ENCODE measurements around the gene BAIAP3. TPM values are rescaled to one million over a fixed set of nuclear protein-coding genes. Genes with fewer than 3 reads are reported as not detected.
"Not testable (repeated sequence)": the region's sequence is repeated elsewhere in the genome, so short reads cannot be mapped to it uniquely, and the experiment has no call there.

The BAIAP3 gene
- total RNA-seq, 1 donor from 2014 or later: 1.4 TPM

DNA sequence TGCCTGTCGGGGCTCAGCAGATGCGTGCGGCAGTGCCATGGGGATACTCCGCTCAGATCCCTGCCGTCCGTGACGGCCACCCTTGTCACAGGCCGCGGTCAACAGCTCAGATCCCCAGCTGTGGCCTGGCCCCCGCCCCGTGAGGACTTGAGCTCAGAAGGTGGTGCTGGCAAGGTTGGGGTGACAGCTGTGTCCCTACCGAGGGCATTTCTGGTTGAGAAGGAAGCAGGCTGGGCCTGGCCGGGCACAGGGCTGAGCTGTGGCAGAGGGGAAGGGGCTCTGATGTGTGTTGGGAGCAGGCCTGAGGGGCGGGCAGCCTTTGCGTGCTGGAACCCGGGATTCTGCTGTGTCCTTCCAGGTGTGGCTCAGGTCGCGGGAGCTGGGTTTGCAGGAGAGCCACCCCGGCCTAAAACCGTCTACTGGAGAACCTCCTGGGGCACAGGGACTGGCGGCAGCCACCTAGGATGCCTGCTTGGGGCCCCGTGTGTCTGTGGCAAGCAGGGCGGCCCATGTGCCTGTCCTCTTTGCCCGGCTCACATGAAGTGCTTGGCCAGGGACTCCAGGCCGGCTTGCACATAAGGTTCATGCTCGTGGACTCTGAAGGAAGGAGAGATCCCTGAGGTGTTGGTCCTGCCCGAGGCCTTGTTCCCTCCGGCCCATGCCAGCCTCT is 18.9 kb upstream of the BAIAP3 start:
- intact Hi-C loops (cut with micrococcal nuclease): no loop called here

DNA sequence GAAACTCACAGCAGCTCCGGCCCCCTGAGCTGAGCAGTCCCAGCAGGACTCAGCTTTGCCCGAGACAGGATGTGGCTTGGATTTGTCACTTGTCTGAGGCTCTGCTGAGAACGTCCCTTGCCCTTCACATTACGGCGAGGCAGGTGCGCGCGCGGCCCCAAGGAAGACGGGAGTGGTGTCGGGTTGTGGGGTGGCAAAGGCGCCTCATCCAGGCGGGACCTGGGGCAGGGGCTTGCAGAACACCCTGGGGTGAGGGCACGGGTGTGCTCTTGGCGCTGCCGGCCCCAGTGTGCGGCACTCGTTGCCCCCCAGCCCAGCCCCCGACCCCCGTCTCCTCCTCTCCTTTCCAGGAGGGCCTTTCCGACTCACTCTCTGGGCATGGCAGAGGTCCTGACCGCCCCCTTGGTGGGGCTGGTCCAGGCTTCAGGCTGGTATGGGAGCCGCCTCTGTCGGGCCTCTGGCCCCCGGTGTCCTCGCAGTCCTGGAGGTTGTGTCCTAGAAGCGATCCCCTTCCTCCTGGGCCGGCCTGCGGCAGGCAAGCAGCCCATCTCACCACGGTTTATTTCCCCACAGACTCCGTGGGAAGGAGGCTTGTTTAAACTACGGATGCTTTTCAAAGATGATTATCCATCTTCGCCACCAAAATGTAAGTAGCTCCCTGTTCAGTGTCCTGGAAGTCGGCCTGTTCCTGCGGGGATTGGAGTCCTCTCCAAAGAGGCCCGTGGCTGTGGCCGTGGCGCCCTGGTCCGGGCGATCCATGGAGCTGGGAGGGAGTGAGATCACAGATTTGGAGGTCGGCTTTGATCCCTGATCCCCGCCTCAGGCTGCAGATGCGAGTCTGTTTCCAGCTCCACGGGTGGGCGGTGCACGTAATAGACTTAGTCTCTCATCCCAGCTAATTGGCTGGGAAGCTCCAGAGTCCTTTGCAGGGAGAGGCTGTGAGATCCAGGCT is 18.1 kb upstream of the BAIAP3 start:
- intact Hi-C loops (cut with micrococcal nuclease): no loop called here

DNA sequence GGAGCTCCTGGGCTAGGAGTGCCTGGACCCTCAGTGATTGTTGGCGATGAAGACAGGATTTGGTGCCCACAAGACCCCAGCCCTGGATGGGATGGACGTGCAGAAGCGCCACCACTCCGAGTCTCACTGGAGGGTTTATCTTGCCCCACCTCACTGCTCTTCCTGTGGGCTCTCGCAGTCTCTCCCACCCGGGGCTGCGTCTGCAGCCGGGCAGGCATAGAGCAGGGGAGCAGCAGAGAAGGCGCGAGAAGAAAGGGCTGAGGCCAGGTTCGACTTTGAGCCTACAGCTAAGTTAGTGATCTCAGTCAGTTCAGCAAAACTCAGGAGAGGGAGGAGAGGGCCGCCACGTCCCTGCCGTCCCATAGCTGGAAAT is 17.4 kb upstream of the BAIAP3 start:
- intact Hi-C loops (cut with micrococcal nuclease): no loop called here

DNA sequence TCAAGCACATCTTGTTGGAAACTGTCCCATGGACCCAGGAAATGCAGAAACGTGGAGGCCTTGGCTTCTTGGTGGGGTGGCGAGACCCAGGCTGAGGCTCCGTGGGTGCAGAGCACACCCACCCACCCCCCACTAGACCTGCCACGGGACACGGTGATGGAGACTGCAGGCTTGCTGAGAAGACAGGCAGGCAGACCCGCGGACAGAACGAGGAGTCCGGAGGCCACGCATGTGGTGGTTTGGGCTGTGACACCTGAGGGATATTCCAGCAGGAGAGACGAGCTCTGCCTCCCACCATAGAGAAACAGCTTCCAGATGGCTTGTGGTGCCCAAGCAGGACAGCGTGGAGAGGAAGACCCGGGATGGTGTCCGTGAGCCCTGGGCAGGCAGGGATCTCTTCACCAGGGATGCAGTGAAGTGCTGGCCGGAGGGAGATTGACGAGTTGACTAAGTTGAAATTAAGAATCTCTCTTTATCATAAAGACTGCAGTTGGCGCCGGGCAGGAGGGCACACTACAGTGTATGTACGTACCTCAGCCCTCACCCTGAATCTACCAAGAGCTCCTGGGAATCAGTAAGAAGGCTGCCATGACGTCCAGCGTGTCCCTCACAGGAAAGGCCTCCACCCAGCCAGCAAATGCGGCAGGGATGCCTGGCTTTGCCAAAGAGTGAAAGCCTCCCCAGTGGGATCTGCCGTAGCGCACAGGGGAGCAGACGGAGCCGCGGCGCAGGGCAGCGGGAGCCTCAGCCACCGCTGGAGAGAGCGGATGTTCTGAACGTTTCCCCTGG is 15.8 kb upstream of the BAIAP3 start:
- intact Hi-C loops (cut with micrococcal nuclease): no loop called here

GRCh38 chr16:1318268-1318545 is 15.2 kb upstream of the BAIAP3 start:
- intact Hi-C loops (cut with micrococcal nuclease): no loop called here

GRCh38 chr16:1319041-1319440 is 14.4 kb upstream of the BAIAP3 start:
- intact Hi-C loops (cut with micrococcal nuclease): no loop called here

DNA sequence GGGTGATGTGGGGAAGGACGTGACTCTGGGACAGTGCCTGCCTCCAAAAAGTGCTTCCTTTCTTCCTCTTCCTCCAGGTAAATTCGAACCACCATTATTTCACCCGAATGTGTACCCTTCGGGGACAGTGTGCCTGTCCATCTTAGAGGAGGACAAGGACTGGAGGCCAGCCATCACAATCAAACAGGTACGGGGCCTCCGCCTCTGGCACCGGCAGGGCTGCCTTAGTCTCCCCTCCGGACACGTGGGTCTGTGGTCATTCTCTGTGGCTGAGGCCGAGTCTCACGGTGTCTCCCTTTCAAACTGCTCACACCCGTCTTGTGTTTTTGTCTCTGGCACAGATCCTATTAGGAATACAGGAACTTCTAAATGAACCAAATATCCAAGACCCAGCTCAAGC is 13.3 kb upstream of the BAIAP3 start:
- intact Hi-C loops (cut with micrococcal nuclease): no loop called here

GRCh38 chr16:1320658-1321240 is 12.7 kb upstream of the BAIAP3 start:
- intact Hi-C loops (cut with micrococcal nuclease): no loop called here

- intact Hi-C loops (cut with micrococcal nuclease): no loop called here
Measured at GRCh38 chr16:1322407-1322806, 11.0 kb upstream of the BAIAP3 start.

DNA sequence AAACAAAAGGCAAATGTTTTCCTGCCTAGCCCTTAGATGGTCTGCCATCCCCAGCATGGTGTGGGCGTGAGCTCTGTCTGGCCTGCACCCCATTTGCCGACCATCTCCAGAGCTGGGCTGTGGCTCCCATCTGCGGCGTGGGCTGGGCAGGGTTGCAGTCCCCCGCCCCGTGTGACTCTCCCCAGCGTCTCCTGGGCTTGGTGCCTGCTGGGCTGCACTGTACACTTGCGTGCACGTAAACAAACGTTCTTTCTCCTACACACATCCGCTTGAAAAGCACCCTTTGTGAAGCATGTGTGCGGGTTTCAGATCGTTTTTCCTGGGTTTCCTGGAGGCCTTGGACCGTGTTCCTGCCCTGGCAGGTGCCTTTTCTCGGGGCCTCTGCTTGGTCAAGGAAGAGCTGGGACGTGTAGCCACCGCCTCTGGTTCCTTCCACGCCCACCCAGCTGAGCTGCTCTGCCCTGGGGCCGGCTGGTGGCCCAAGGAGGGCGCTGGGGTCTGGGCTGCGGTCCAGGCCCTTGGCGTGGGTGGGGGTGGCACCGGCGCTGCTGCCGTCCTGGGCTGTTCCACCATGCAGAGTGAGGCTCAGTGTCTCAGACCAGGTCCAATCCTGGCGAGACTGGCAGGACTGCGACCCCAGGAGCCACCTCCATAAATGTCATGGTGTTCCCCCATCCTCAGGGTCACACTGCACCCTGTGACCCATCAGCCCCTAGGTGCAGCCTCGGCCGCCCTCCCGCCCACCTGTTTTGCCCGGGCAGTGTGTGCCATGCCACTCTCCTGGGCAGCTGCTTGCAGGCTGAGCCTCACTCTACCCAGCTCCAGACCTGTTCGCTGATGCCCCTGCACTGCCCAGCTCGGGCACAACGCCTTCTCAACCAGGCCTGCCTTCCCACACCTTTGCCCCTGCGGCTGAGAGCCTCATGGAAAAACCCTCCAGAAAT is 9.9 kb upstream of the BAIAP3 start:
- intact Hi-C loops (cut with micrococcal nuclease): no loop called here

GRCh38 chr16:1324286-1324826 is 9.1 kb upstream of the BAIAP3 start:
- intact Hi-C loops (cut with micrococcal nuclease): no loop called here

DNA sequence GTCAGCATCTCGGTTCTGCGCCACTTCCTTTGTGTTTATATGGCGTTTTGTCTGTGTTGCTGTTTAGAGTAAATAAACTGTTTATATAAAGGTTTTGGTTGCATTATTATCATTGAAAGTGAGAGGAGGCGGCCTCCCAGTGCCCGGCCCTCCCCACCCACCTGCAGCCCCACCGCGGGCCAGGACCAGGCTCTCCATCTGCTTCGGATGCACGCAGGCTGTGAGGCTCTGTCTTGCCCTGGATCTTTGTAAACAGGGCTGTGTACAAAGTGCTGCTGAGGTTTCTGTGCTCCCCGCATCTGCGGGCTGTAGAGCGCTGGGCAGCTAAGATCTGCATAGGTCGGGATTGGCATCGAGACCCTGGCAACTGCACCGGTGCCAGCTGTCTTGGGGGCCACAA is 8.2 kb upstream of the BAIAP3 start:
- intact Hi-C loops (cut with micrococcal nuclease): no loop called here

DNA sequence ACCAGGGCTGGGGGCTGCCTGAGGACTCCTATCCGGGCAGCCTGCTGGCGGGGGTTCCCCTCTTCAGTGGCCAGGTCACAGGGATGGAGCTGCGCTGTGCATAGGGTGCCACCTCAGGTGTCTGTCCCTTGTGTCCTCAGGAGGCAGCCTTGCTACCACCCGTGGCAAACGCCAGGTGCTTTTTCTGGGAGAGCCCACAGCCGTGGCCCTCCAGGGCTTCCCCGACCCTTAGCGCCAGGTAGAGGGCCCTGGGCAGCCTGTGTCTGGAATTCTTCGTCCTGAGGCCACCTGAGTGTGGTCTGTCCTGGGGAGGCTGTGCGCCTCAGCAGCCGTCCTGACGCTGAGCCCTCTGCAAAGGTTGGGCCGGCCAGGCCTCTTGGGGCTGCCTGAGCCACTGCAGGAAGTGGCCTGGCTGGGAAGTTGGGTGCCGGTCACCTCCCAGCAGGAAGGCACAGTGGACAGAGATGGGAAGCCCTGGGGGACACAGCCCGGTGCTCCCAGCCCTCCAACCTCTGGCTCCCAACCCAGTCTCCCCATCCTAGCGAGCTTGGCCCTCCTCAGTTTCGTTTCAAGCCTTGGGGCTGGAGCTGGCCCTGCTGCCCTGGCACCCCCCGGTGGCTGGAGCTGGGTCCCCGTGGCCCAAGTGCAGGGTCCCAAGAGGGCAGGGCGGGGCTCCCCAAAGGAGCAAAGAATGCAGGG is 7.6 kb upstream of the BAIAP3 start:
- intact Hi-C loops (cut with micrococcal nuclease): no loop called here

DNA sequence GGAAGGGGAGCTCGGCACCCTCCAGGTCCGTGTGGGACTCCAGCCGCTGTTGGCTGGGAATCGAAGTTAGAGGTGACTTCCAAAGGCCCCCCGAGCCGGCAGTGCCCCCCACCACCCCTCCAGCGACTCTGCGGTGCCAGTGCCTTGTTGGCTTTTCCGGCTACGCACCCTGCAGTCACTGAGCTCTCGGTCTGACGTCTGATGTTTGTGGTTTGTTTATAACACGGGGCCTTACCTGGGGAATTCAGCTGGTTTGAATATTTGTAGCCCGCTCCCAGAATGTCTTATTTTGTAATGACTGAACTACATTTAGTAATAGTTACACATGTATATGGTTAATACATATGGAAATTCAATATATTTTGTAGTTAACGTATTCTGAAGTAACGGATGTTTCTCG is 7.1 kb upstream of the BAIAP3 start:
- intact Hi-C loops (cut with micrococcal nuclease): no loop called here

GRCh38 chr16:1326946-1327618 is 6.4 kb upstream of the BAIAP3 start:
- intact Hi-C loops (cut with micrococcal nuclease): no loop called here

GRCh38 chr16:1327619-1327947 is 5.9 kb upstream of the BAIAP3 start:
- intact Hi-C loops (cut with micrococcal nuclease): no loop called here

DNA sequence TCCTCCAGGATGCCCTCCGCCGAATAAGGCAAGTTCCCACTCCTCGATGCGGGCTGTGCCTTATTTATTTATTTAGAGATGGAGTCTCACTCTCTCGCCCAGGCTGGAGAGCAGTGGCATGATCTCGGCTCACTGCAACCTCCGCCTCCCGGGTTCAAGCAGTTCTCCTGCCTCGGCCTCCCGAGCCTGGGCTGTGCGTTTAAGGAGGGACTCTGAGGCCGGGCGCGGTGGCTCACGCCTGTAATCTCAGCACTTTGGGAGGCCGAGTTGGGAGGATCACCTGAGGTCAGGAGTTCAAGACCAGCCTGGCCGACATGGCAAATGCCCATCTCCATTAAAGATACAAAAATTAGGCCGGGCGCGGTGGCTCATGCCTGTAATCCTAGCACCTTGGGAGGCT is 5.3 kb upstream of the BAIAP3 start:
- intact Hi-C loops (cut with micrococcal nuclease): not testable (repeated sequence)

- intact Hi-C loops (cut with micrococcal nuclease): not testable (repeated sequence)
Measured at GRCh38 chr16:1328961-1329360, 4.5 kb upstream of the BAIAP3 start.

- intact Hi-C loops (cut with micrococcal nuclease): no loop called here
Measured at GRCh38 chr16:1330260-1330914, 3.1 kb upstream of the BAIAP3 start.

All from T-helper 1 cell treated with Interleukin-12 subunit alpha and Interleukin-12 subunit beta and Interleukin-4 antibody, amounts not matched to agents 30 ng/mL and 1 ng/mL, for 36 hours (primary cell).